Activated effector memory CD4-positive, alpha-beta T cell treated with anti-CD3 and anti-CD28 coated beads, Interleukin-2, amount 50 U/mL, for 16 hours (primary cell): ENCODE data around the gene APOE.
"Not testable (repeated sequence)": the region's sequence is repeated elsewhere in the genome, so short reads cannot be mapped to it uniquely, and the experiment has no call there.

Source experiments
- DNase-seq: peaks from one replicate; pipeline ENCODE4 v3.0.0-alpha.2; 2020

Gene APOE

GRCh38 chr19:44905437-44906160 is at the start of gene APOE:
APOE (plus strand) TSS chr19:44905796; CDS start chr19:44906625, 829 bp downstream.
- no peak for DNase-seq

GRCh38 chr19:44856421-44857083 is 49.0 kb upstream of the APOE start:
- no peak for DNase-seq

- no peak for DNase-seq
Measured at GRCh38 chr19:44857837-44858236, 47.8 kb upstream of the APOE start.

- DNase-seq, result not testable (repeated sequence)
Measured at GRCh38 chr19:44861576-44861975, 44.0 kb upstream of the APOE start.

- DNase-seq, result no peak
Measured at GRCh38 chr19:44863990-44864389, 41.6 kb upstream of the APOE start.

GRCh38 chr19:44865196-44865767 is 40.3 kb upstream of the APOE start:
- no peak for DNase-seq

GRCh38 chr19:44866664-44867063 is 38.9 kb upstream of the APOE start:
- DNase-seq, result no peak

GRCh38 chr19:44867578-44867977 is 38.0 kb upstream of the APOE start:
- no peak for DNase-seq

GRCh38 chr19:44869733-44870470 is 35.7 kb upstream of the APOE start:
- no peak for DNase-seq

- no peak for DNase-seq
Measured at GRCh38 chr19:44871809-44872208, 33.8 kb upstream of the APOE start.

- no peak for DNase-seq
Measured at GRCh38 chr19:44872661-44873060, 32.9 kb upstream of the APOE start.

- DNase-seq, result no peak
Measured at GRCh38 chr19:44874317-44874716, 31.3 kb upstream of the APOE start.

GRCh38 chr19:44875666-44876451 is 29.7 kb upstream of the APOE start:
- DNase-seq, result no peak

GRCh38 chr19:44876930-44877535 is 28.6 kb upstream of the APOE start:
- no peak for DNase-seq

GRCh38 chr19:44878120-44878865 is 27.3 kb upstream of the APOE start:
- no peak for DNase-seq

- no peak for DNase-seq
Measured at GRCh38 chr19:44879309-44880065, 26.1 kb upstream of the APOE start.

GRCh38 chr19:44882063-44882462 is 23.5 kb upstream of the APOE start:
- no peak for DNase-seq

- not testable (repeated sequence) for DNase-seq
Measured at GRCh38 chr19:44882619-44883397, 22.8 kb upstream of the APOE start.

GRCh38 chr19:44883922-44884321 is 21.7 kb upstream of the APOE start:
- DNase-seq, result no peak

- DNase-seq, result no peak
Measured at GRCh38 chr19:44884566-44884965, 21.0 kb upstream of the APOE start.
